IMR-90 (cell line): ENCODE measurements around the gene KCTD19. TPM values are rescaled to one million over a fixed set of nuclear protein-coding genes. Genes with fewer than 3 reads are reported as not detected.

Experiments
- polyA plus RNA-seq, 3 experiments: library from polyadenylated mRNA; depleted of rRNA; stranded (reverse); fragments of >200 nt; gene quantifications; 2 replicates each; pipeline ENCODE4 v1.2.3, GENCODE V29; 2012; ENCODE audit warnings: low replicate concordance in 1 of 3
- total RNA-seq: library from RNA; depleted of rRNA; stranded (reverse); fragments of >200 nt; gene quantifications from 2 replicates; pipeline ENCODE4 v1.2.3, GENCODE V29; 2012; rRNA removed

The KCTD19 gene
- total and polyA plus RNA-seq, 2 of the 4 experiments (the other 2 are of a cell fraction), result under 0.01 to 0.07 TPM

Other genes with a start within 250 kb of the KCTD19 start
- 13.1 and 14.0 TPM in 2 replicates for gene PHAF1, start 216.8 kb downstream of the KCTD19 start, total RNA-seq
- gene PHAF1, start 216.8 kb downstream of the KCTD19 start, polyA plus RNA-seq (2012; rRNA removed), result 19.8 and 22.5 TPM in 2 replicates
- gene B3GNT9, start 175.7 kb downstream of the KCTD19 start, total RNA-seq, result 5.0 and 5.3 TPM in 2 replicates
- 12.0 and 13.3 TPM in 2 replicates for gene B3GNT9, start 175.7 kb downstream of the KCTD19 start, polyA plus RNA-seq (2012; rRNA removed)
- 8.1 and 8.6 TPM in 2 replicates for gene TRADD, start 166.8 kb downstream of the KCTD19 start, total RNA-seq
- gene TRADD, start 166.8 kb downstream of the KCTD19 start, polyA plus RNA-seq (2012; rRNA removed), result 14.6 and 18.6 TPM in 2 replicates
- gene FBXL8, start 166.8 kb downstream of the KCTD19 start, total RNA-seq, result 1.9 and 2.3 TPM in 2 replicates
- gene FBXL8, start 166.8 kb downstream of the KCTD19 start, polyA plus RNA-seq (2012; rRNA removed), result 12.5 and 14.5 TPM in 2 replicates
- gene HSF4, start 162.0 kb downstream of the KCTD19 start, total RNA-seq, result 0.54 and 0.83 TPM in 2 replicates
- 6.7 and 7.5 TPM in 2 replicates for gene HSF4, start 162.0 kb downstream of the KCTD19 start, polyA plus RNA-seq (2012; rRNA removed)
- 5.0 and 6.1 TPM in 2 replicates for gene NOL3, start 156.2 kb downstream of the KCTD19 start, total RNA-seq
- 16.9 and 17.2 TPM in 2 replicates for gene NOL3, start 156.2 kb downstream of the KCTD19 start, polyA plus RNA-seq (2012; rRNA removed)
- 7.5 and 8.2 TPM in 2 replicates for gene MATCAP1, start 142.8 kb downstream of the KCTD19 start, total RNA-seq
- gene MATCAP1, start 142.8 kb downstream of the KCTD19 start, polyA plus RNA-seq (2012; rRNA removed), result 43.9 and 47.3 TPM in 2 replicates
- not detected in 2 replicates for gene EXOC3L1, start 136.6 kb downstream of the KCTD19 start, total RNA-seq
- 0.09 TPM in 1 of 2 replicates, not detected in the other for gene EXOC3L1, start 136.6 kb downstream of the KCTD19 start, polyA plus RNA-seq (2012; rRNA removed)
- 57.5 and 63.4 TPM in 2 replicates for gene E2F4, start 134.6 kb downstream of the KCTD19 start, total RNA-seq
- gene E2F4, start 134.6 kb downstream of the KCTD19 start, polyA plus RNA-seq (2012; rRNA removed), result 103 and 106 TPM in 2 replicates
- 0.28 and 0.36 TPM in 2 replicates for gene ELMO3, start 127.6 kb downstream of the KCTD19 start, total RNA-seq
- gene ELMO3, start 127.6 kb downstream of the KCTD19 start, polyA plus RNA-seq (2012; rRNA removed), result 1.6 and 1.9 TPM in 2 replicates
- gene TMEM208, start 99.6 kb downstream of the KCTD19 start, total RNA-seq, result 41.7 and 65.6 TPM in 2 replicates
- 66.5 and 68.8 TPM in 2 replicates for gene TMEM208, start 99.6 kb downstream of the KCTD19 start, polyA plus RNA-seq (2012; rRNA removed)
- gene FHOD1, start 79.3 kb downstream of the KCTD19 start, total RNA-seq, result 13.1 and 13.8 TPM in 2 replicates
- 64.0 and 71.4 TPM in 2 replicates for gene FHOD1, start 79.3 kb downstream of the KCTD19 start, polyA plus RNA-seq (2012; rRNA removed)
- gene SLC9A5, start 77.8 kb downstream of the KCTD19 start, total RNA-seq, result 1.8 and 2.5 TPM in 2 replicates
- gene SLC9A5, start 77.8 kb downstream of the KCTD19 start, polyA plus RNA-seq (2012; rRNA removed), result 5.4 and 5.7 TPM in 2 replicates
- gene PLEKHG4, start 47.2 kb downstream of the KCTD19 start, total RNA-seq, result 8.3 and 14.0 TPM in 2 replicates
- gene PLEKHG4, start 47.2 kb downstream of the KCTD19 start, polyA plus RNA-seq (2012; rRNA removed), result 50.7 and 56.8 TPM in 2 replicates
- 0.18 TPM in 1 of 2 replicates, not detected in the other for gene LRRC36, start 74 bp upstream of the KCTD19 start, total RNA-seq
- gene LRRC36, start 74 bp upstream of the KCTD19 start, polyA plus RNA-seq (2012; rRNA removed), result 0.20 and 0.29 TPM in 2 replicates
- 0.54 and 0.56 TPM in 2 replicates for gene TPPP3, start 66.8 kb upstream of the KCTD19 start, total RNA-seq
- gene TPPP3, start 66.8 kb upstream of the KCTD19 start, polyA plus RNA-seq (2012; rRNA removed), result 2.2 and 2.4 TPM in 2 replicates
- 1.7 and 2.0 TPM in 2 replicates for gene ZDHHC1, start 89.7 kb upstream of the KCTD19 start, total RNA-seq
- gene ZDHHC1, start 89.7 kb upstream of the KCTD19 start, polyA plus RNA-seq (2012; rRNA removed), result 5.9 and 6.1 TPM in 2 replicates
- not detected in 2 replicates for gene HSD11B2, start 104.4 kb upstream of the KCTD19 start, total RNA-seq
- 0.26 and 0.27 TPM in 2 replicates for gene HSD11B2, start 104.4 kb upstream of the KCTD19 start, polyA plus RNA-seq (2012; rRNA removed)
- 112 and 128 TPM in 2 replicates for gene ATP6V0D1, start 154.4 kb upstream of the KCTD19 start, total RNA-seq
- 123 and 124 TPM in 2 replicates for gene ATP6V0D1, start 154.4 kb upstream of the KCTD19 start, polyA plus RNA-seq (2012; rRNA removed)
- gene AGRP, start 156.8 kb upstream of the KCTD19 start, total RNA-seq, result not detected in 2 replicates
- gene AGRP, start 156.8 kb upstream of the KCTD19 start, polyA plus RNA-seq (2012; rRNA removed), result not detected in 2 replicates
- 9.5 and 15.8 TPM in 2 replicates for gene RIPOR1, start 202.1 kb upstream of the KCTD19 start, total RNA-seq
- gene RIPOR1, start 202.1 kb upstream of the KCTD19 start, polyA plus RNA-seq (2012; rRNA removed), result 33.0 and 41.3 TPM in 2 replicates
- 22.8 and 26.4 TPM in 2 replicates for gene CTCF, start 235.8 kb upstream of the KCTD19 start, total RNA-seq
- 16.1 and 16.7 TPM in 2 replicates for gene CTCF, start 235.8 kb upstream of the KCTD19 start, polyA plus RNA-seq (2012; rRNA removed)